ENCODE results near the gene FBXL13.
"Not testable (repeated sequence)": the region's sequence is repeated elsewhere in the genome, so short reads cannot be mapped to it uniquely, and the experiment has no call there.

Gene FBXL13

GRCh38 chr7:103078226-103078625, 3.6 kb upstream of the FBXL13 start:
- DNase-seq = not testable (repeated sequence)

- DNase-seq = no peak
Observed at GRCh38 chr7:103077318-103077717, 2.7 kb upstream of the FBXL13 start.

GRCh38 chr7:103076764-103077163, 2.2 kb upstream of the FBXL13 start:
- DNase-seq = no peak

GRCh38 chr7:103075337-103075918, 832 bp upstream of the FBXL13 start:
- peak; percentile 32 for DNase-seq

- DNase-seq = no peak
Observed at GRCh38 chr7:103073989-103074518, 542 bp downstream of the FBXL13 start.

GRCh38 chr7:103071000-103071399, 3.6 kb downstream of the FBXL13 start:
- no peak for DNase-seq

GRCh38 chr7:103068414-103069403, 5.9 kb downstream of the FBXL13 start:
- no peak for DNase-seq

- DNase-seq = peak; percentile 15
Observed at GRCh38 chr7:103065667-103066066, 8.9 kb downstream of the FBXL13 start.

GRCh38 chr7:103063895-103064294, 10.7 kb downstream of the FBXL13 start:
- no peak for DNase-seq

- no peak for DNase-seq
Observed at GRCh38 chr7:103059471-103059870, 15.1 kb downstream of the FBXL13 start.

GRCh38 chr7:103058122-103058521, 16.5 kb downstream of the FBXL13 start:
- no peak for DNase-seq

GRCh38 chr7:103056006-103056405, 18.6 kb downstream of the FBXL13 start:
- DNase-seq = not testable (repeated sequence)

GRCh38 chr7:103051519-103051918, 23.1 kb downstream of the FBXL13 start:
- DNase-seq = no peak

GRCh38 chr7:103048833-103049232, 25.8 kb downstream of the FBXL13 start:
- no peak for DNase-seq

- DNase-seq = not testable (repeated sequence)
Observed at GRCh38 chr7:103041815-103042214, 32.8 kb downstream of the FBXL13 start.

GRCh38 chr7:103037823-103038739, 36.5 kb downstream of the FBXL13 start:
- DNase-seq = peak; percentile 5

GRCh38 chr7:103037476-103037822, 37.1 kb downstream of the FBXL13 start:
- no peak for DNase-seq

- DNase-seq = not testable (repeated sequence)
Observed at GRCh38 chr7:103034318-103034717, 40.3 kb downstream of the FBXL13 start.

- no peak for DNase-seq
Observed at GRCh38 chr7:103031781-103032180, 42.8 kb downstream of the FBXL13 start.

- no peak for DNase-seq
Observed at GRCh38 chr7:103031024-103031423, 43.6 kb downstream of the FBXL13 start.

GRCh38 chr7:103025341-103025740, 49.3 kb downstream of the FBXL13 start:
- no peak for DNase-seq

- not testable (repeated sequence) for DNase-seq
Observed at GRCh38 chr7:103023578-103023977, 51.0 kb downstream of the FBXL13 start.

- DNase-seq = not testable (repeated sequence)
Observed at GRCh38 chr7:103021490-103021889, 53.1 kb downstream of the FBXL13 start.

Measured in COR-L47 (cell line).